GM12878 (cell line): Measurements from ENCODE around the gene SAYSD1. TPM values are rescaled to one million over a fixed set of nuclear protein-coding genes. Genes with fewer than 3 reads are reported as not detected.
A peak's percentile ranks its signal among the peaks of the same experiment; 100 is the strongest.

Experiments used
- ATAC-seq: fragments of 200-7000 bp; cut with Tn5 transposase; 3 replicates; pipeline ENCODE4 v1.9.1; 2020; ENCODE audit warnings: mild to moderate bottlenecking, moderate library complexity
- BruUV-seq: library from RNA; stranded (reverse); fragments of 400-500 nt; replicated peaks from 2 replicates; lab custom pipeline; 2021; lab: Mats Ljungman, UMichigan
- CTCF ChIA-PET: fragments of 300-600 bp; sonication (Branson Sonifier 250); formaldehyde crosslinking; extraction: SDS; loops from one replicate; lab custom pipeline; 2021; ENCODE audit warnings: inconsistent platforms; lab: Yijun Ruan, JAX
- POLR2A ChIA-PET: fragments of 350-600 bp; formaldehyde crosslinking; extraction: SDS; loops from one replicate; lab custom pipeline; 2021; ENCODE audit warnings: inconsistent platforms; lab: Charles Lee
- RAD21 ChIA-PET: fragments of 300-600 bp; sonication (Branson Sonifier 250); formaldehyde crosslinking; loops from one replicate; lab custom pipeline; 2023; ENCODE audit warnings: antibody characterized with exemption; ENCODE audit not compliant: unreplicated experiment; lab: Charles Lee
- SMC1A ChIA-PET: fragments of 300-600 bp; sonication (Branson Sonifier 250); formaldehyde crosslinking; loops from one replicate; lab custom pipeline; 2023; ENCODE audit not compliant: unreplicated experiment, uncharacterized antibody; lab: Charles Lee
- DNase-seq: peaks from one replicate; pipeline ENCODE4 v3.0.0-alpha.2; 2011; ENCODE audit warnings: low read depth, low spot score
- FAIRE-seq: peaks from 3 replicates; lab custom pipeline; 2011; peaks lifted over from hg19 to GRCh38; lab: Jason Lieb, UNC
- H2AFZ ChIP-seq: 2 replicates; pipeline ENCODE4 v1.6.0; 2011; ENCODE audit warnings: low read depth, low read length, control low read depth; ENCODE audit not compliant: control insufficient read depth
- H3K27ac ChIP-seq: 2 replicates; pipeline ENCODE4 v1.5.1; 2011; ENCODE audit warnings: control low read depth; ENCODE audit not compliant: control insufficient read depth, insufficient read depth
- H3K27me3 ChIP-seq, 2 experiments: replicated peaks in 1 of 2; 2 replicates each; pipeline versions ENCODE4 v1.6.0 to v1.6.1; 2011; ENCODE audit warnings: low read length in 1 of 2; ENCODE audit not compliant: control insufficient read depth in 2 of 2, insufficient read depth in 2 of 2
- H3K36me3 ChIP-seq, 2 experiments: 2 replicates each; pipeline ENCODE4 v1.5.1; 2011; ENCODE audit warnings: low read length in 1 of 2; ENCODE audit not compliant: control insufficient read depth in 2 of 2, insufficient read depth in 2 of 2
- H3K4me1 ChIP-seq: 2 replicates; pipeline ENCODE4 v1.6.1; 2011; ENCODE audit warnings: mild to moderate bottlenecking, low read length, moderate library complexity, mixed read lengths; ENCODE audit not compliant: control insufficient read depth, insufficient read depth
- H3K4me2 ChIP-seq: 2 replicates; pipeline ENCODE4 v1.6.0; 2011; ENCODE audit warnings: control low read depth; ENCODE audit not compliant: control insufficient read depth, insufficient read depth
- H3K4me3 ChIP-seq: fragments of 200-600 bp; sonication (generic); 2 replicates; pipeline ENCODE4 v1.5.1; 2016
- H3K79me2 ChIP-seq: 2 replicates; pipeline ENCODE4 v1.6.0; 2011; ENCODE audit warnings: low read length; ENCODE audit not compliant: control insufficient read depth, insufficient read depth
- H3K9ac ChIP-seq: 2 replicates; pipeline ENCODE4 v1.8.0; 2011; ENCODE audit warnings: low read length, control low read depth, mixed read lengths; ENCODE audit not compliant: control insufficient read depth, insufficient read depth
- H3K9me3 ChIP-seq: replicated peaks from 3 replicates; pipeline ENCODE4 v1.5.1; 2011; ENCODE audit warnings: mild to moderate bottlenecking, low read length; ENCODE audit not compliant: control insufficient read depth, insufficient read depth
- H4K20me1 ChIP-seq: 2 replicates; pipeline ENCODE4 v1.6.0; 2011; ENCODE audit not compliant: control insufficient read depth, insufficient read depth
- MTA3 ChIP-seq: IDR thresholded peaks from 2 replicates; pipeline ENCODE4 v1.6.1; 2012; ENCODE audit warnings: low read length, inconsistent platforms, borderline replicate concordance
- SIN3A ChIP-seq: IDR thresholded peaks from 2 replicates; pipeline ENCODE4 v1.6.1; 2012; ENCODE audit warnings: low read depth, low read length, improper control_type of control experiment
- SMAD1 ChIP-seq: fragments of 450-650 bp; IDR thresholded peaks from 2 replicates; pipeline ENCODE4 v1.6.1; 2018; ENCODE audit warnings: mild to moderate bottlenecking, low read depth; ENCODE audit not compliant: partially characterized antibody
- WGBS: methylation state at CpG from one replicate; pipeline ENCODE4 v1.1.6; 2016; ENCODE audit warnings: low lambda C conversion rate; ENCODE audit not compliant: insufficient replicate concordance, insufficient coverage; ENCODE audit errors: missing lambda C conversion rate; 5-methylcytosine and 5-hydroxymethylcytosine counted together
- in situ Hi-C: fragments of 300-500 bp; cut with MboI; formaldehyde crosslinking; loops from 9 replicates; pipeline ENCODE4 v1.14.3; 2018; ENCODE audit warnings: mixed read lengths
- intact Hi-C: fragments of 100-400 bp; cut with micrococcal nuclease; formaldehyde crosslinking; loops from one replicate; pipeline ENCODE4 v1.14.2; 2022; ENCODE audit not compliant: unreplicated experiment
- polyA plus RNA-seq, 11 experiments: library from polyadenylated mRNA; depleted of rRNA in 4 of 11; unstranded in 6 of 11; stranded (reverse) in 5 of 11; fragments of >200 nt; fragmentation: Nextera tagmentation in 4 of 11; fragmentation: Illumina TruSeq in 1 of 11; extraction: Ambion mirVana in 4 of 11; extraction: Trizol in 1 of 11; gene quantifications; 1 replicate in 1 of 11; 2 replicates in 10 of 11; pipeline versions ENCODE4 v1.2.1 to v1.2.3, GENCODE V29; 2011 to 2016; ENCODE audit warnings: inconsistent platforms in 2 of 11, missing spikeins in 2 of 11, low read depth in 1 of 11
- total RNA-seq, 4 experiments: library from RNA; depleted of rRNA in 3 of 4; stranded (reverse); fragments of >200 nt in 3 of 4; fragmentation: Illumina TruSeq in 1 of 4; extraction: Trizol in 1 of 4; gene quantifications; 2 replicates each; pipeline versions ENCODE4 v1.2.1 to v1.2.3, GENCODE V29; 2013 to 2021
- TF ChIP-seq, protein P1 (sequence below): fragments of 450-650 bp; IDR thresholded peaks from 2 replicates; pipeline ENCODE4 v1.6.1; 2016; ENCODE audit warnings: mild to moderate bottlenecking, moderate library complexity, borderline replicate concordance
- TF ChIP-seq, protein P2 (sequence below): fragments of 450-650 bp; IDR thresholded peaks from 2 replicates; pipeline ENCODE4 v1.6.1; 2017; ENCODE audit warnings: mild to moderate bottlenecking, moderate library complexity

SAYSD1 gene
- total and polyA plus RNA-seq, 10 of the 15 experiments (the other 5 are each of a cell fraction or from before 2014, with no cell fraction given), result 1.5 to 7.3 (median 6.4) TPM

DNA sequence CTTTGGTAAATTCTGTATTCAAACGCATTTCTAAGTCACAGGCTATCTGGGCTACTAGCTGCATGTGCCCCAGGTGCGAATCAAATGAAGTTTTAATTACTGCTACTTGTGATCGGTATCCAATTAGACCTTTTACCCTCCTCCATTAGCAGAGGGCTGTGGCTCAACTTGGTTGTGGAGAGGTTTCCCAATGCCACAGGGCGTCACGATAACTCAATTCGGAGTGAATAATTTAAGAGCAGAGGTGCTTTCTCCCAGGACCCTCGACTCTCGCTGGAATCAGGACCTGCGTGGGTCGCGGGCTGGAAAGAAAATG lies 640 bp downstream of the SAYSD1 start:
- peak overlapping the region; percentile 97 for H3K4me2 ChIP-seq
- ChIA-PET RAD21 (interaction anchor here (1.1 to 1.4 kb wide), 3 partner anchors 12 to 102 kb away, joined by 3 to 4 read pairs (median 4); no protein-coding TSS in a partner anchor), POLR2A (interaction anchor here (1.1 kb wide), 1 partner anchor 11 kb away, joined by 4 read pairs; no protein-coding TSS in a partner anchor), SMC1A (interaction anchor here (0.9 to 1.2 kb wide), 4 partner anchors 9 to 101 kb away, joined by 3 to 5 read pairs (median 3); no protein-coding TSS in a partner anchor), CTCF (interaction anchor here (1.0 to 1.5 kb wide), 4 partner anchors 10 to 190 kb away, joined by 3 to 4 read pairs (median 4); no protein-coding TSS in a partner anchor)
- no peaks in the 10 kb centered on the region for H4K20me1 ChIP-seq
- peak overlapping the region; percentile 81 for H3K9ac ChIP-seq
- FAIRE-seq (no peak), DNase-seq (no peak), ATAC-seq (peak; percentile 19)
- TF ChIP-seq SMAD1 (no peak), SIN3A (0 out of 2 replicates have a peak, but pooled peaks have one; percentile 50)
- H2AFZ ChIP-seq, result peak overlapping the region; percentile 96
- WGBS, result under 1% methylated on average over 11 of the region's 11 CpGs
- peak overlapping the region; percentile 80 for H3K27ac ChIP-seq
- H3K9me3 ChIP-seq, result no peaks in the 10 kb centered on the region
- no peaks in the 10 kb centered on the region for H3K36me3 ChIP-seq
- peaks cover 3% of the 10 kb centered on the region; the same call in 1 of the 2 replicates for H3K4me1 ChIP-seq
- intact Hi-C loops, result no loop called here
- BruUV-seq, result no TSS peak
- in situ Hi-C loops, result no loop called here
- H3K4me3 ChIP-seq, result peak overlapping the region; percentile 68
- no peaks in the 10 kb centered on the region for H3K27me3 ChIP-seq
- no peaks in the 10 kb centered on the region for H3K79me2 ChIP-seq

DNA sequence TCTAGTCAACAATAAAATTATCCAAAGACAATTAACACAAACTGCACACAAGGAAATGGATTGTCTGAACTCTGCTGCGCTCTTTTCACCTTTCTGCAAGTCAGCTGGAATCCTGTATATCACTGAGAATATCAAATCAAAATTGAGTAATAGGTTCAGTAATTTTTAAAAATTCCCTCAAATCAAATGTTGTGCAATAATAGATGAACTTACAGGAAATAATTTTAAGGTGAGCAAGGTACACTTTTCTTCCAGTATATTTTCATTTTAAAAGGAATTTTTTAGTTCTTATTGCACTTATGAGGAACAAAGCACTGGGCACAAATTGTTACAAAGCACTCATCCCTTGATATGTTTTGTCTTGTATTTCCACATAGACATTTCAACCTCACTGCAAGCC lies 1.2 kb downstream of the SAYSD1 start:
- no peak for ATAC-seq
- Histone ChIP-seq H3K27me3 (no peaks in the 10 kb centered on the region), H3K4me2 (peak overlapping the region; percentile 97; the same call in 1 of the 2 replicates), H3K36me3 (no peaks in the 10 kb centered on the region), H3K27ac (no peak overlapping the region), H2AFZ (no peak overlapping the region), H3K9me3 (no peaks in the 10 kb centered on the region), H3K9ac (no peak overlapping the region; the same call in 1 of the 2 replicates), H4K20me1 (no peaks in the 10 kb centered on the region), H3K4me3 (peak overlapping the region; percentile 68), H3K79me2 (no peaks in the 10 kb centered on the region), H3K4me1 (peaks cover 3% of the 10 kb centered on the region; the same call in 1 of the 2 replicates)
- in situ Hi-C loops (no loop called here), intact Hi-C loops (no loop called here)
- FAIRE-seq, result no peak
- ChIA-PET RAD21 (interaction anchor here (1.1 to 1.4 kb wide), 2 partner anchors 12 to 102 kb away, joined by 4 read pairs; no protein-coding TSS in a partner anchor), CTCF (interaction anchor here (1.4 to 1.5 kb wide), 2 partner anchors 10 to 190 kb away, joined by 3 to 4 read pairs; no protein-coding TSS in a partner anchor), POLR2A (interaction anchor here (1.1 kb wide), 1 partner anchor 11 kb away, joined by 4 read pairs; no protein-coding TSS in a partner anchor), SMC1A (interaction anchor here (1.1 to 1.2 kb wide), 2 partner anchors 11 to 23 kb away, joined by 3 to 5 read pairs; no protein-coding TSS in a partner anchor)
- no peak for DNase-seq
- TSS peak; percentile 65 for BruUV-seq
- WGBS, result 100% methylated on average over 1 of the region's 1 CpG
- TF ChIP-seq SMAD1, result no peak
- TF ChIP-seq, protein P1, sequence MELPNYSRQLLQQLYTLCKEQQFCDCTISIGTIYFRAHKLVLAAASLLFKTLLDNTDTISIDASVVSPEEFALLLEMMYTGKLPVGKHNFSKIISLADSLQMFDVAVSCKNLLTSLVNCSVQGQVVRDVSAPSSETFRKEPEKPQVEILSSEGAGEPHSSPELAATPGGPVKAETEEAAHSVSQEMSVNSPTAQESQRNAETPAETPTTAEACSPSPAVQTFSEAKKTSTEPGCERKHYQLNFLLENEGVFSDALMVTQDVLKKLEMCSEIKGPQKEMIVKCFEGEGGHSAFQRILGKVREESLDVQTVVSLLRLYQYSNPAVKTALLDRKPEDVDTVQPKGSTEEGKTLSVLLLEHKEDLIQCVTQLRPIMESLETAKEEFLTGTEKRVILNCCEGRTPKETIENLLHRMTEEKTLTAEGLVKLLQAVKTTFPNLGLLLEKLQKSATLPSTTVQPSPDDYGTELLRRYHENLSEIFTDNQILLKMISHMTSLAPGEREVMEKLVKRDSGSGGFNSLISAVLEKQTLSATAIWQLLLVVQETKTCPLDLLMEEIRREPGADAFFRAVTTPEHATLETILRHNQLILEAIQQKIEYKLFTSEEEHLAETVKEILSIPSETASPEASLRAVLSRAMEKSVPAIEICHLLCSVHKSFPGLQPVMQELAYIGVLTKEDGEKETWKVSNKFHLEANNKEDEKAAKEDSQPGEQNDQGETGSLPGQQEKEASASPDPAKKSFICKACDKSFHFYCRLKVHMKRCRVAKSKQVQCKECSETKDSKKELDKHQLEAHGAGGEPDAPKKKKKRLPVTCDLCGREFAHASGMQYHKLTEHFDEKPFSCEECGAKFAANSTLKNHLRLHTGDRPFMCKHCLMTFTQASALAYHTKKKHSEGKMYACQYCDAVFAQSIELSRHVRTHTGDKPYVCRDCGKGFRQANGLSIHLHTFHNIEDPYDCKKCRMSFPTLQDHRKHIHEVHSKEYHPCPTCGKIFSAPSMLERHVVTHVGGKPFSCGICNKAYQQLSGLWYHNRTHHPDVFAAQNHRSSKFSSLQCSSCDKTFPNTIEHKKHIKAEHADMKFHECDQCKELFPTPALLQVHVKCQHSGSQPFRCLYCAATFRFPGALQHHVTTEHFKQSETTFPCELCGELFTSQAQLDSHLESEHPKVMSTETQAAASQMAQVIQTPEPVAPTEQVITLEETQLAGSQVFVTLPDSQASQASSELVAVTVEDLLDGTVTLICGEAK, result no peak
- TF ChIP-seq MTA3, result no peak
- TF ChIP-seq, protein P2, sequence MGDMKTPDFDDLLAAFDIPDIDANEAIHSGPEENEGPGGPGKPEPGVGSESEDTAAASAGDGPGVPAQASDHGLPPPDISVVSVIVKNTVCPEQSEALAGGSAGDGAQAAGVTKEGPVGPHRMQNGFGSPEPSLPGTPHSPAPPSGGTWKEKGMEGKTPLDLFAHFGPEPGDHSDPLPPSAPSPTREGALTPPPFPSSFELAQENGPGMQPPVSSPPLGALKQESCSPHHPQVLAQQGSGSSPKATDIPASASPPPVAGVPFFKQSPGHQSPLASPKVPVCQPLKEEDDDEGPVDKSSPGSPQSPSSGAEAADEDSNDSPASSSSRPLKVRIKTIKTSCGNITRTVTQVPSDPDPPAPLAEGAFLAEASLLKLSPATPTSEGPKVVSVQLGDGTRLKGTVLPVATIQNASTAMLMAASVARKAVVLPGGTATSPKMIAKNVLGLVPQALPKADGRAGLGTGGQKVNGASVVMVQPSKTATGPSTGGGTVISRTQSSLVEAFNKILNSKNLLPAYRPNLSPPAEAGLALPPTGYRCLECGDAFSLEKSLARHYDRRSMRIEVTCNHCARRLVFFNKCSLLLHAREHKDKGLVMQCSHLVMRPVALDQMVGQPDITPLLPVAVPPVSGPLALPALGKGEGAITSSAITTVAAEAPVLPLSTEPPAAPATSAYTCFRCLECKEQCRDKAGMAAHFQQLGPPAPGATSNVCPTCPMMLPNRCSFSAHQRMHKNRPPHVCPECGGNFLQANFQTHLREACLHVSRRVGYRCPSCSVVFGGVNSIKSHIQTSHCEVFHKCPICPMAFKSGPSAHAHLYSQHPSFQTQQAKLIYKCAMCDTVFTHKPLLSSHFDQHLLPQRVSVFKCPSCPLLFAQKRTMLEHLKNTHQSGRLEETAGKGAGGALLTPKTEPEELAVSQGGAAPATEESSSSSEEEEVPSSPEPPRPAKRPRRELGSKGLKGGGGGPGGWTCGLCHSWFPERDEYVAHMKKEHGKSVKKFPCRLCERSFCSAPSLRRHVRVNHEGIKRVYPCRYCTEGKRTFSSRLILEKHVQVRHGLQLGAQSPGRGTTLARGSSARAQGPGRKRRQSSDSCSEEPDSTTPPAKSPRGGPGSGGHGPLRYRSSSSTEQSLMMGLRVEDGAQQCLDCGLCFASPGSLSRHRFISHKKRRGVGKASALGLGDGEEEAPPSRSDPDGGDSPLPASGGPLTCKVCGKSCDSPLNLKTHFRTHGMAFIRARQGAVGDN, result no peak
